C4-2B (cell line): ENCODE measurements around the gene EPN3.

Experiments used
- ZFX ChIP-seq: fragments of 450-650 bp; IDR thresholded peaks from 2 replicates; pipeline ENCODE4 v1.6.1; 2017
- TF ChIP-seq, protein P1 (sequence below): fragments of 450-650 bp; conservative IDR thresholded peaks from 2 replicates; pipeline ENCODE4 v1.5.1; 2017; ENCODE audit warnings: mild to moderate bottlenecking

DNA sequence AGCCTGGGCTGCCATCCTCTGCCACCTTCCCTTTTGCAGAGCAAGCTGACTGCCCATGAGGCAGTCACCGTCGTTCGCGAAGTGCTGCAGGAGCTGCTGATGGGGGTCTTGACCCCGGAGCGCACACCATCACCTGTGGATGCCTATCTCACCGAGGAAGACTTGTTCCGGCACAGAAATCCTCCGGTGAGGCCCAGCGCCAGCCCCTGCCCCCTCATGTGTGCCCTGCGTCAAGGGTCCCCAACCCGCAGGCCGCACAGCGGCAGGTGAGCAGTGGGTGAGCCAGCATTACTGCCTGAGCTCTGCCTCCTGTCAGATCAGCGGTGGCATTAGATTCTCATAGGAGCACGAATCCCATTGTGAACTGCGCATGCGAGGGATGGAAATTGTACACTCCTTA, 7.7 kb upstream of the EPN3 start:
- TF ChIP-seq, protein P1, sequence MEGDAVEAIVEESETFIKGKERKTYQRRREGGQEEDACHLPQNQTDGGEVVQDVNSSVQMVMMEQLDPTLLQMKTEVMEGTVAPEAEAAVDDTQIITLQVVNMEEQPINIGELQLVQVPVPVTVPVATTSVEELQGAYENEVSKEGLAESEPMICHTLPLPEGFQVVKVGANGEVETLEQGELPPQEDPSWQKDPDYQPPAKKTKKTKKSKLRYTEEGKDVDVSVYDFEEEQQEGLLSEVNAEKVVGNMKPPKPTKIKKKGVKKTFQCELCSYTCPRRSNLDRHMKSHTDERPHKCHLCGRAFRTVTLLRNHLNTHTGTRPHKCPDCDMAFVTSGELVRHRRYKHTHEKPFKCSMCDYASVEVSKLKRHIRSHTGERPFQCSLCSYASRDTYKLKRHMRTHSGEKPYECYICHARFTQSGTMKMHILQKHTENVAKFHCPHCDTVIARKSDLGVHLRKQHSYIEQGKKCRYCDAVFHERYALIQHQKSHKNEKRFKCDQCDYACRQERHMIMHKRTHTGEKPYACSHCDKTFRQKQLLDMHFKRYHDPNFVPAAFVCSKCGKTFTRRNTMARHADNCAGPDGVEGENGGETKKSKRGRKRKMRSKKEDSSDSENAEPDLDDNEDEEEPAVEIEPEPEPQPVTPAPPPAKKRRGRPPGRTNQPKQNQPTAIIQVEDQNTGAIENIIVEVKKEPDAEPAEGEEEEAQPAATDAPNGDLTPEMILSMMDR: no peak
- TF ChIP-seq ZFX: no peak
